Activated T-helper 17 cell treated with anti-CD3 and anti-CD28 coated beads, Interleukin-2, amount 50 U/mL, for 72 hours (primary cell): ENCODE results near the gene ATP6V1G2. TPM values are rescaled to one million over a fixed set of nuclear protein-coding genes. Genes with fewer than 3 reads are reported as not detected.
"Not testable (repeated sequence)": the region's sequence is repeated elsewhere in the genome, so short reads cannot be mapped to it uniquely, and the experiment has no call there.

Source experiments
- ATAC-seq: fragments of 150-1000 bp; cut with Tn5 transposase; replicated peaks from 2 replicates; pipeline ENCODE4 v1.10.0; 2021; ENCODE audit warnings: mild to moderate bottlenecking, moderate library complexity
- H3K27ac Mint-ChIP-seq: one replicate; pipeline ENCODE4 v1.8.0; 2022; ENCODE audit warnings: mixed read lengths
- H3K27me3 Mint-ChIP-seq: one replicate; pipeline ENCODE4 v1.8.0; 2022; ENCODE audit warnings: mixed read lengths
- H3K36me3 Mint-ChIP-seq: one replicate; pipeline ENCODE4 v1.8.0; 2022; ENCODE audit warnings: low read depth, mild to moderate bottlenecking, mixed read lengths
- H3K4me1 Mint-ChIP-seq: one replicate; pipeline ENCODE4 v1.8.0; 2022; ENCODE audit warnings: mixed read lengths
- H3K4me3 Mint-ChIP-seq: one replicate; pipeline ENCODE4 v1.8.0; 2022; ENCODE audit warnings: mild to moderate bottlenecking, mixed read lengths
- H3K9me3 Mint-ChIP-seq: one replicate; pipeline ENCODE4 v1.8.0; 2022; ENCODE audit warnings: mixed read lengths
- total RNA-seq, 2 donors: library from RNA; stranded (reverse); gene quantifications; one replicate each; pipeline ENCODE4 v1.2.3, GENCODE V29; 2022

The ATP6V1G2 gene
- 1 to 10 TPM; 2.1 to 2.4 TPM for total RNA-seq

- Mint-ChIP-seq H3K4me3 (peak within 1 kb of the TSS; percentile 88), H3K27ac (peak within 1 kb of the TSS; percentile 87), H3K36me3 (peaks cover 52% of the 10 kb centered on the region), H3K9me3 (no peaks in the 10 kb centered on the region), H3K4me1 (peaks cover 13% of the 10 kb centered on the region), H3K27me3 (no peaks in the 10 kb centered on the region)
- peak; percentile 69 for ATAC-seq
Measured at GRCh38 chr6:31546339-31546957, at the start of gene ATP6V1G2. Gene ATP6V1G2 (minus strand): TSS chr6:31546608. CDS start chr6:31546559, 49 bp downstream.

GRCh38 chr6:31592396-31592771 is 46.0 kb upstream of the ATP6V1G2 start:
- no peaks in the 10 kb centered on the region for H3K36me3 Mint-ChIP-seq
- H3K27ac Mint-ChIP-seq = peak overlapping the region; percentile 78
- H3K4me1 Mint-ChIP-seq = peaks cover 26% of the 10 kb centered on the region
- no peaks in the 10 kb centered on the region for H3K9me3 Mint-ChIP-seq
- H3K4me3 Mint-ChIP-seq = peak overlapping the region; percentile 68
- ATAC-seq = peak; percentile 1
- no peaks in the 10 kb centered on the region for H3K27me3 Mint-ChIP-seq

- not testable (repeated sequence) for H3K27ac Mint-ChIP-seq, ATAC-seq, H3K36me3 Mint-ChIP-seq, H3K9me3 Mint-ChIP-seq, H3K27me3 Mint-ChIP-seq, H3K4me3 Mint-ChIP-seq
- H3K4me1 Mint-ChIP-seq = peaks cover 31% of the 10 kb centered on the region
Measured at GRCh38 chr6:31590691-31591090, 44.3 kb upstream of the ATP6V1G2 start.

GRCh38 chr6:31588871-31589650 is 42.7 kb upstream of the ATP6V1G2 start:
- no peaks in the 10 kb centered on the region for H3K36me3 Mint-ChIP-seq
- ATAC-seq = no peak
- peaks cover 34% of the 10 kb centered on the region for H3K4me1 Mint-ChIP-seq
- no peaks in the 10 kb centered on the region for H3K9me3 Mint-ChIP-seq
- no peaks in the 10 kb centered on the region for H3K27me3 Mint-ChIP-seq
- H3K27ac Mint-ChIP-seq = peak overlapping the region; percentile 53
- H3K4me3 Mint-ChIP-seq = peak overlapping the region; percentile 82

- Mint-ChIP-seq H3K4me3 (peak overlapping the region; percentile 82), H3K27me3 (no peaks in the 10 kb centered on the region), H3K36me3 (peaks cover 2% of the 10 kb centered on the region), H3K4me1 (peaks cover 35% of the 10 kb centered on the region), H3K9me3 (no peaks in the 10 kb centered on the region), H3K27ac (peak overlapping the region; percentile 78)
- peak; percentile 57 for ATAC-seq
Measured at GRCh38 chr6:31587791-31588777, 41.7 kb upstream of the ATP6V1G2 start.

- Mint-ChIP-seq H3K4me1 (peaks cover 34% of the 10 kb centered on the region), H3K36me3 (peaks cover 13% of the 10 kb centered on the region), H3K4me3 (peak overlapping the region; percentile 82), H3K27ac (peak overlapping the region; percentile 78), H3K27me3 (no peaks in the 10 kb centered on the region), H3K9me3 (no peaks in the 10 kb centered on the region)
- ATAC-seq = peak; percentile 21
Measured at GRCh38 chr6:31586599-31587281, 40.3 kb upstream of the ATP6V1G2 start.

- Mint-ChIP-seq H3K4me3 (peak within 1 kb of the TSS; percentile 82), H3K27ac (peak within 1 kb of the TSS; percentile 78), H3K27me3 (no peaks in the 10 kb centered on the region), H3K4me1 (peaks cover 34% of the 10 kb centered on the region), H3K9me3 (no peaks in the 10 kb centered on the region), H3K36me3 (peaks cover 20% of the 10 kb centered on the region)
- no peak for ATAC-seq
Measured at GRCh38 chr6:31586008-31586407, 39.6 kb upstream of the ATP6V1G2 start, which contains the start of gene LST1. Gene LST1 (plus strand): TSS chr6:31586277. CDS start chr6:31587300, 1,023 bp downstream.

- H3K4me3 Mint-ChIP-seq = peak overlapping the region; percentile 82
- peaks cover 26% of the 10 kb centered on the region for H3K36me3 Mint-ChIP-seq
- ATAC-seq = peak; percentile 28
- peaks cover 34% of the 10 kb centered on the region for H3K4me1 Mint-ChIP-seq
- peak overlapping the region; percentile 78 for H3K27ac Mint-ChIP-seq
- no peaks in the 10 kb centered on the region for H3K9me3 Mint-ChIP-seq
- H3K27me3 Mint-ChIP-seq = no peaks in the 10 kb centered on the region
Measured at GRCh38 chr6:31585491-31585890, 39.1 kb upstream of the ATP6V1G2 start.

GRCh38 chr6:31582230-31582643 is 35.8 kb upstream of the ATP6V1G2 start, which contains the start of gene LTB:
Gene LTB (minus strand): TSS chr6:31582424. CDS start chr6:31582417, 7 bp downstream.
- no peaks in the 10 kb centered on the region for H3K27me3 Mint-ChIP-seq
- no peaks in the 10 kb centered on the region for H3K9me3 Mint-ChIP-seq
- peak within 1 kb of the TSS; percentile 99 for H3K27ac Mint-ChIP-seq
- peaks cover 58% of the 10 kb centered on the region for H3K36me3 Mint-ChIP-seq
- ATAC-seq = peak; percentile 14
- H3K4me3 Mint-ChIP-seq = peak within 1 kb of the TSS; percentile 100
- peaks cover 34% of the 10 kb centered on the region for H3K4me1 Mint-ChIP-seq

GRCh38 chr6:31581434-31582229 is 35.2 kb upstream of the ATP6V1G2 start:
- peaks cover 29% of the 10 kb centered on the region for H3K4me1 Mint-ChIP-seq
- peak overlapping the region; percentile 99 for H3K27ac Mint-ChIP-seq
- peak overlapping the region; percentile 100 for H3K4me3 Mint-ChIP-seq
- no peaks in the 10 kb centered on the region for H3K27me3 Mint-ChIP-seq
- no peak for ATAC-seq
- no peaks in the 10 kb centered on the region for H3K9me3 Mint-ChIP-seq
- H3K36me3 Mint-ChIP-seq = peaks cover 64% of the 10 kb centered on the region

- Mint-ChIP-seq H3K4me3 (peak overlapping the region; percentile 100), H3K4me1 (peaks cover 27% of the 10 kb centered on the region), H3K36me3 (peaks cover 71% of the 10 kb centered on the region), H3K27me3 (no peaks in the 10 kb centered on the region), H3K9me3 (peaks cover 4% of the 10 kb centered on the region), H3K27ac (peak overlapping the region; percentile 99)
- ATAC-seq = peak; percentile 65
Measured at GRCh38 chr6:31580807-31581433, 34.5 kb upstream of the ATP6V1G2 start.

GRCh38 chr6:31580438-31580740 is 34.0 kb upstream of the ATP6V1G2 start:
- Mint-ChIP-seq H3K9me3 (peaks cover 5% of the 10 kb centered on the region), H3K27ac (peak overlapping the region; percentile 99), H3K36me3 (peaks cover 77% of the 10 kb centered on the region), H3K27me3 (no peaks in the 10 kb centered on the region), H3K4me1 (peaks cover 22% of the 10 kb centered on the region), H3K4me3 (peak overlapping the region; percentile 100)
- ATAC-seq = no peak
